ENCODE data around the gene LEF1. TPM values are rescaled to one million over a fixed set of nuclear protein-coding genes. Genes with fewer than 3 reads are reported as not detected.

LEF1 gene
- total and polyA plus RNA-seq, 9 of the 15 experiments (the other 6 are each of a cell fraction or from before 2014, with no cell fraction given), result 15.1 to 81.1 (median 29.7) TPM

- TF ChIP-seq CHD7 (IDR thresholded peaks at IDR 0.05; ENCODE audit: low read depth, low read length) (no peak), DNMT1 (IDR thresholded peaks at IDR 0.05) (no peak), MNT (conservative IDR thresholded peaks at IDR 0.05) (no peak), THRB (CRISPR knock-in tag; conservative IDR thresholded peaks at IDR 0.05) (no peak), TCF7L2 (IDR thresholded peaks at IDR 0.05; ENCODE audit: low read depth, low read length) (no peak), SLC30A9 (CRISPR knock-in tag; IDR thresholded peaks at IDR 0.05) (no peak), POLR2AphosphoS2 (IDR thresholded peaks at IDR 0.05; ENCODE audit: low read length) (no peak)
- TF ChIP-seq, protein P1, sequence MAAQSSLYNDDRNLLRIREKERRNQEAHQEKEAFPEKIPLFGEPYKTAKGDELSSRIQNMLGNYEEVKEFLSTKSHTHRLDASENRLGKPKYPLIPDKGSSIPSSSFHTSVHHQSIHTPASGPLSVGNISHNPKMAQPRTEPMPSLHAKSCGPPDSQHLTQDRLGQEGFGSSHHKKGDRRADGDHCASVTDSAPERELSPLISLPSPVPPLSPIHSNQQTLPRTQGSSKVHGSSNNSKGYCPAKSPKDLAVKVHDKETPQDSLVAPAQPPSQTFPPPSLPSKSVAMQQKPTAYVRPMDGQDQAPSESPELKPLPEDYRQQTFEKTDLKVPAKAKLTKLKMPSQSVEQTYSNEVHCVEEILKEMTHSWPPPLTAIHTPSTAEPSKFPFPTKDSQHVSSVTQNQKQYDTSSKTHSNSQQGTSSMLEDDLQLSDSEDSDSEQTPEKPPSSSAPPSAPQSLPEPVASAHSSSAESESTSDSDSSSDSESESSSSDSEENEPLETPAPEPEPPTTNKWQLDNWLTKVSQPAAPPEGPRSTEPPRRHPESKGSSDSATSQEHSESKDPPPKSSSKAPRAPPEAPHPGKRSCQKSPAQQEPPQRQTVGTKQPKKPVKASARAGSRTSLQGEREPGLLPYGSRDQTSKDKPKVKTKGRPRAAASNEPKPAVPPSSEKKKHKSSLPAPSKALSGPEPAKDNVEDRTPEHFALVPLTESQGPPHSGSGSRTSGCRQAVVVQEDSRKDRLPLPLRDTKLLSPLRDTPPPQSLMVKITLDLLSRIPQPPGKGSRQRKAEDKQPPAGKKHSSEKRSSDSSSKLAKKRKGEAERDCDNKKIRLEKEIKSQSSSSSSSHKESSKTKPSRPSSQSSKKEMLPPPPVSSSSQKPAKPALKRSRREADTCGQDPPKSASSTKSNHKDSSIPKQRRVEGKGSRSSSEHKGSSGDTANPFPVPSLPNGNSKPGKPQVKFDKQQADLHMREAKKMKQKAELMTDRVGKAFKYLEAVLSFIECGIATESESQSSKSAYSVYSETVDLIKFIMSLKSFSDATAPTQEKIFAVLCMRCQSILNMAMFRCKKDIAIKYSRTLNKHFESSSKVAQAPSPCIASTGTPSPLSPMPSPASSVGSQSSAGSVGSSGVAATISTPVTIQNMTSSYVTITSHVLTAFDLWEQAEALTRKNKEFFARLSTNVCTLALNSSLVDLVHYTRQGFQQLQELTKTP (IDR thresholded peaks at IDR 0.05; ENCODE audit: low read depth in 1 of 2, partially characterized antibody in 2 of 2), result no peak
Measured at GRCh38 chr4:108188770-108189169, 20.0 kb upstream of the LEF1 start (continued).

Measured in K562 (cell line).